GM23338 (cell line): ENCODE data around the gene UNC45A. TPM values are rescaled to one million over a fixed set of nuclear protein-coding genes. Genes with fewer than 3 reads are reported as not detected.

Experiments used
- ATAC-seq: fragments of 200-7000 bp; cut with Tn5 transposase; 3 replicates; pipeline ENCODE4 v1.9.1; 2020
- DNase-seq: peaks from one replicate; pipeline ENCODE4 v3.0.0-alpha.2; 2015; ENCODE audit warnings: low spot score
- H2AFZ ChIP-seq: fragments of 200-600 bp; sonication (generic); 2 replicates; pipeline ENCODE4 v1.8.0; 2016; ENCODE audit warnings: antibody characterized with exemption, mild to moderate bottlenecking, moderate library complexity
- H3F3A ChIP-seq: fragments of 200-600 bp; sonication (generic); replicated peaks from 2 replicates; pipeline ENCODE4 v1.8.0; 2017; ENCODE audit warnings: antibody characterized with exemption, mixed run types, low read depth
- H3K27ac ChIP-seq: fragments of 200-600 bp; sonication (generic); 2 replicates; pipeline ENCODE4 v1.6.1; 2016; ENCODE audit warnings: low read depth
- H3K27me3 ChIP-seq: fragments of 200-600 bp; sonication (generic); 2 replicates; pipeline ENCODE4 v1.8.0; 2016; ENCODE audit warnings: mild to moderate bottlenecking, mixed run types, moderate library complexity; ENCODE audit not compliant: insufficient read depth
- H3K36me3 ChIP-seq: fragments of 200-600 bp; sonication (generic); 2 replicates; pipeline ENCODE4 v1.8.0; 2016; ENCODE audit warnings: mild to moderate bottlenecking; ENCODE audit not compliant: insufficient read depth
- H3K4me1 ChIP-seq: fragments of 200-600 bp; sonication (generic); 2 replicates; pipeline ENCODE4 v1.8.0; 2016; ENCODE audit warnings: mild to moderate bottlenecking, moderate library complexity; ENCODE audit not compliant: insufficient read depth
- H3K4me2 ChIP-seq: fragments of 200-600 bp; sonication (generic); 2 replicates; pipeline ENCODE4 v1.7.1; 2017; ENCODE audit warnings: mixed run types
- H3K4me3 ChIP-seq: fragments of 200-600 bp; sonication (generic); 2 replicates; pipeline ENCODE4 v1.6.1; 2016; ENCODE audit warnings: mixed run types
- H3K79me2 ChIP-seq: fragments of 200-600 bp; sonication (generic); replicated peaks from 2 replicates; pipeline ENCODE4 v1.8.0; 2017; ENCODE audit warnings: mild to moderate bottlenecking; ENCODE audit not compliant: insufficient read depth
- H3K9me2 ChIP-seq: fragments of 200-600 bp; sonication (generic); 2 replicates; pipeline ENCODE4 v1.8.0; 2017; ENCODE audit not compliant: insufficient read depth
- H4K20me1 ChIP-seq: fragments of 200-600 bp; sonication (generic); replicated peaks from 2 replicates; pipeline ENCODE4 v1.8.0; 2017; ENCODE audit warnings: mild to moderate bottlenecking; ENCODE audit not compliant: insufficient read depth
- H3K27ac Mint-ChIP-seq: 2 replicates; pipeline ENCODE4 v1.8.0; 2020; ENCODE audit warnings: inconsistent platforms, mild to moderate bottlenecking, moderate library complexity, mixed read lengths
- H3K27me3 Mint-ChIP-seq: 3 replicates; pipeline ENCODE4 v1.8.0; 2022; ENCODE audit warnings: low read depth, mild to moderate bottlenecking, moderate library complexity, mixed read lengths, inconsistent platforms; ENCODE audit not compliant: insufficient read depth, poor library complexity
- H3K36me3 Mint-ChIP-seq: 3 replicates; pipeline ENCODE4 v1.8.0; 2021; ENCODE audit warnings: low read depth, mild to moderate bottlenecking, inconsistent platforms, moderate library complexity, mixed read lengths
- H3K4me1 Mint-ChIP-seq: 3 replicates; pipeline ENCODE4 v1.8.0; 2020; ENCODE audit warnings: mild to moderate bottlenecking, inconsistent platforms, mixed read lengths
- H3K4me3 Mint-ChIP-seq: 3 replicates; pipeline ENCODE4 v1.8.0; 2021; ENCODE audit warnings: moderate library complexity, mild to moderate bottlenecking, inconsistent platforms, mixed read lengths
- H3K9me3 Mint-ChIP-seq: 3 replicates; pipeline ENCODE4 v1.8.0; 2020; ENCODE audit warnings: moderate library complexity, mild to moderate bottlenecking, inconsistent platforms, mixed read lengths
- CREB1 ChIP-seq: fragments of 250-450 bp; sonication (Bioruptor Pico); IDR thresholded peaks from 2 replicates; pipeline ENCODE4 v1.5.0; 2020; ENCODE audit warnings: low read depth, mild to moderate bottlenecking, moderate library complexity
- CTCF ChIP-seq, 2 experiments: fragments of 200-600 bp in 1 of 2; sonication (generic) in 1 of 2; conservative IDR thresholded peaks; 2 replicates each; pipeline versions ENCODE4 v1.5.1 to v1.6.1; 2016 to 2017; ENCODE audit warnings: antibody characterized with exemption in 2 of 2, low read depth in 2 of 2, mild to moderate bottlenecking in 2 of 2, moderate library complexity in 1 of 2
- ETS1 ChIP-seq: IDR thresholded peaks from 2 replicates; pipeline ENCODE4 v1.6.1; 2016; ENCODE audit warnings: antibody characterized with exemption
- EZH2 ChIP-seq: fragments of 200-600 bp; sonication (generic); IDR thresholded peaks from one replicate; pipeline ENCODE4 v1.8.0; 2017; ENCODE audit warnings: antibody characterized with exemption, mild to moderate bottlenecking, low read depth; ENCODE audit not compliant: unreplicated experiment
- EZH2phosphoT487 ChIP-seq: fragments of 200-600 bp; sonication (generic); IDR thresholded peaks from one replicate; pipeline ENCODE4 v1.8.1; 2018; ENCODE audit warnings: antibody characterized with exemption; ENCODE audit not compliant: unreplicated experiment
- JUNB ChIP-seq: IDR thresholded peaks from one replicate; pipeline ENCODE4 v1.6.1; 2016; ENCODE audit warnings: antibody characterized with exemption; ENCODE audit not compliant: unreplicated experiment
- NANOG ChIP-seq: IDR thresholded peaks from 2 replicates; pipeline ENCODE4 v1.6.1; 2016; ENCODE audit warnings: antibody characterized with exemption, borderline replicate concordance
- REST ChIP-seq: IDR thresholded peaks from one replicate; pipeline ENCODE4 v1.6.1; 2018; ENCODE audit warnings: antibody characterized with exemption; ENCODE audit not compliant: unreplicated experiment
- STAT1 ChIP-seq: IDR thresholded peaks from one replicate; pipeline ENCODE4 v1.6.1; 2016; ENCODE audit warnings: antibody characterized with exemption; ENCODE audit not compliant: unreplicated experiment
- ZNF114 ChIP-seq: fragments of 250-450 bp; sonication (Bioruptor Pico); IDR thresholded peaks from 2 replicates; pipeline ENCODE4 v1.5.0; 2020; ENCODE audit warnings: mild to moderate bottlenecking, moderate library complexity
- ZNF331 ChIP-seq: fragments of 250-450 bp; sonication (Bioruptor Pico); IDR thresholded peaks from 2 replicates; pipeline ENCODE4 v1.5.0; 2020; ENCODE audit warnings: low read depth, mild to moderate bottlenecking, moderate library complexity
- ZNF462 ChIP-seq: fragments of 250-450 bp; sonication (Bioruptor Pico); IDR thresholded peaks from 2 replicates; pipeline ENCODE4 v1.5.0; 2020; ENCODE audit warnings: mild to moderate bottlenecking, moderate library complexity
- polyA plus RNA-seq: library from polyadenylated mRNA; unstranded; fragments of >200 nt; fragmentation: Nextera tagmentation; extraction: Ambion mirVana; gene quantifications from 2 replicates; pipeline ENCODE4 v1.2.1, GENCODE V29; 2016
- total RNA-seq: library from RNA; depleted of rRNA; stranded (reverse); fragments of >200 nt; shearing (Covaris generic); gene quantifications from 2 replicates; pipeline ENCODE4 v1.2.3, GENCODE V29; 2014

Gene UNC45A
- total and polyA plus RNA-seq, 2 experiments from 2014 or later, result 40.2 to 86.8 TPM

- Histone ChIP-seq H3K4me2 (0 out of 2 replicates have a peak overlapping the region, but pooled peaks have one; percentile 32), H3K9me2 (no peaks in the 10 kb centered on the region), H3K36me3 (peaks cover 2% of the 10 kb centered on the region; the same call in 1 of the 2 replicates), H3K27me3 (no peaks in the 10 kb centered on the region), H2AFZ (no peak overlapping the region), H3K4me1 (peaks cover 21% of the 10 kb centered on the region), H3K4me3 (no peak overlapping the region), H3K79me2 (peaks cover 100% of the 10 kb centered on the region), H4K20me1 (peaks cover 65% of the 10 kb centered on the region), H3F3A (no peaks in the 10 kb centered on the region), H3K27ac (no peak overlapping the region)
- H3K27ac Mint-ChIP-seq, result no peak overlapping the region
- H3K27me3 Mint-ChIP-seq, result peaks cover 4% of the 10 kb centered on the region
- DNase-seq (no peak), ATAC-seq (no peak)
- TF ChIP-seq EZH2 (no peak), ETS1 (no peak), EZH2phosphoT487 (no peak), ZNF462 (CRISPR knock-in tag) (no peak), JUNB (no peak), CTCF (conservative IDR thresholded peaks at IDR 0.05; ENCODE audit: low read depth in 2 of 2) (no peak), STAT1 (no peak), ZNF114 (CRISPR knock-in tag) (no peak), ZNF331 (CRISPR knock-in tag) (no peak), NANOG (no peak), CREB1 (CRISPR knock-in tag) (no peak), REST (no peak)
- H3K4me3 Mint-ChIP-seq, result no peak overlapping the region
- H3K36me3 Mint-ChIP-seq, result peaks cover 11% of the 10 kb centered on the region
- no peaks in the 10 kb centered on the region; the same call in 2 of the 3 replicates for H3K9me3 Mint-ChIP-seq
- H3K4me1 Mint-ChIP-seq, result peaks cover 24% of the 10 kb centered on the region
Measured at GRCh38 chr15:90989040-90989768, 54.1 kb downstream of the UNC45A start.
